Type B pancreatic cell (in vitro differentiated cells): ENCODE measurements around the gene LGMN. TPM values are rescaled to one million over a fixed set of nuclear protein-coding genes. Genes with fewer than 3 reads are reported as not detected.
"Not testable (repeated sequence)": the region's sequence is repeated elsewhere in the genome, so short reads cannot be mapped to it uniquely, and the experiment has no call there.

Source experiments
- DNase-seq: peaks from one replicate; pipeline ENCODE4 v3.0.0; 2021; ENCODE audit warnings: mixed read lengths; ENCODE audit not compliant: unreplicated experiment; ENCODE audit errors: extremely low spot score
- H3K27ac Mint-ChIP-seq: 2 replicates; pipeline ENCODE4 v1.8.0; 2021; ENCODE audit warnings: mild to moderate bottlenecking, mixed read lengths
- H3K27me3 Mint-ChIP-seq: 2 replicates; pipeline ENCODE4 v1.8.0; 2021; ENCODE audit warnings: mixed read lengths
- H3K36me3 Mint-ChIP-seq: 2 replicates; pipeline ENCODE4 v1.8.0; 2021; ENCODE audit warnings: mixed read lengths
- H3K4me1 Mint-ChIP-seq: one replicate; pipeline ENCODE4 v1.8.0; 2021; ENCODE audit warnings: mixed read lengths; ENCODE audit not compliant: unreplicated experiment
- H3K4me3 Mint-ChIP-seq: 2 replicates; pipeline ENCODE4 v1.8.0; 2021; ENCODE audit warnings: mild to moderate bottlenecking, mixed read lengths
- H3K9me3 Mint-ChIP-seq: 2 replicates; pipeline ENCODE4 v1.8.0; 2021; ENCODE audit warnings: mixed read lengths
- total RNA-seq: library from RNA; stranded (reverse); gene quantifications from 2 replicates; pipeline ENCODE4 v1.2.1, GENCODE V29; 2021; ENCODE audit warnings: low replicate concordance
- TF ChIP-seq, protein P1 (sequence below): fragments of 200-600 bp; sonication (generic); conservative IDR thresholded peaks from 2 replicates; pipeline ENCODE4 v1.5.0; 2021; ENCODE audit warnings: antibody characterized with exemption, mild to moderate bottlenecking

Gene LGMN
- total RNA-seq, 1 donor from 2014 or later = 71.2 TPM

DNA sequence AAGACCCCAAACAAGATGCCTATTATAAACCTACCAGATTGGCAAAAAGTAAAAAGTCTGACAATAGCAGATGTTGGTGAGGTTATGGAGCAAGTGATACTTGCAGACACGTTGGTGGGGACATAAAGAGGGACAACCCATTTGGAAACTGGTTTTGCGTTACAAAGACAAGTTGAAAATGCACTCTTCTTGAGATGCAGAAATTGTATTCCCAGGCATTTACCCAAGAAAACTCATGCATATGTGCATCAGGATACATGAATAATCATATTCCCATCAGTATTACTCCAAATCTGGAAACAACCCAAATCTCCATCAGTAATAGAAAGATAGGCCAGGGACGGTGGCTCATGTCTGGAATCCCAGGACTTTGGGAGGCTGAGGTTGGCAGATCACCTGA lies 32.9 kb upstream of the LGMN start:
- H3K4me3 Mint-ChIP-seq = no peak overlapping the region
- H3K27ac Mint-ChIP-seq = no peak overlapping the region
- no peaks in the 10 kb centered on the region for H3K36me3 Mint-ChIP-seq
- TF ChIP-seq, protein P1, sequence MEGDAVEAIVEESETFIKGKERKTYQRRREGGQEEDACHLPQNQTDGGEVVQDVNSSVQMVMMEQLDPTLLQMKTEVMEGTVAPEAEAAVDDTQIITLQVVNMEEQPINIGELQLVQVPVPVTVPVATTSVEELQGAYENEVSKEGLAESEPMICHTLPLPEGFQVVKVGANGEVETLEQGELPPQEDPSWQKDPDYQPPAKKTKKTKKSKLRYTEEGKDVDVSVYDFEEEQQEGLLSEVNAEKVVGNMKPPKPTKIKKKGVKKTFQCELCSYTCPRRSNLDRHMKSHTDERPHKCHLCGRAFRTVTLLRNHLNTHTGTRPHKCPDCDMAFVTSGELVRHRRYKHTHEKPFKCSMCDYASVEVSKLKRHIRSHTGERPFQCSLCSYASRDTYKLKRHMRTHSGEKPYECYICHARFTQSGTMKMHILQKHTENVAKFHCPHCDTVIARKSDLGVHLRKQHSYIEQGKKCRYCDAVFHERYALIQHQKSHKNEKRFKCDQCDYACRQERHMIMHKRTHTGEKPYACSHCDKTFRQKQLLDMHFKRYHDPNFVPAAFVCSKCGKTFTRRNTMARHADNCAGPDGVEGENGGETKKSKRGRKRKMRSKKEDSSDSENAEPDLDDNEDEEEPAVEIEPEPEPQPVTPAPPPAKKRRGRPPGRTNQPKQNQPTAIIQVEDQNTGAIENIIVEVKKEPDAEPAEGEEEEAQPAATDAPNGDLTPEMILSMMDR = no peak
- peaks cover 6% of the 10 kb centered on the region for H3K4me1 Mint-ChIP-seq
- H3K27me3 Mint-ChIP-seq = no peaks in the 10 kb centered on the region
- H3K9me3 Mint-ChIP-seq = no peaks in the 10 kb centered on the region
- DNase-seq = no peak

DNA sequence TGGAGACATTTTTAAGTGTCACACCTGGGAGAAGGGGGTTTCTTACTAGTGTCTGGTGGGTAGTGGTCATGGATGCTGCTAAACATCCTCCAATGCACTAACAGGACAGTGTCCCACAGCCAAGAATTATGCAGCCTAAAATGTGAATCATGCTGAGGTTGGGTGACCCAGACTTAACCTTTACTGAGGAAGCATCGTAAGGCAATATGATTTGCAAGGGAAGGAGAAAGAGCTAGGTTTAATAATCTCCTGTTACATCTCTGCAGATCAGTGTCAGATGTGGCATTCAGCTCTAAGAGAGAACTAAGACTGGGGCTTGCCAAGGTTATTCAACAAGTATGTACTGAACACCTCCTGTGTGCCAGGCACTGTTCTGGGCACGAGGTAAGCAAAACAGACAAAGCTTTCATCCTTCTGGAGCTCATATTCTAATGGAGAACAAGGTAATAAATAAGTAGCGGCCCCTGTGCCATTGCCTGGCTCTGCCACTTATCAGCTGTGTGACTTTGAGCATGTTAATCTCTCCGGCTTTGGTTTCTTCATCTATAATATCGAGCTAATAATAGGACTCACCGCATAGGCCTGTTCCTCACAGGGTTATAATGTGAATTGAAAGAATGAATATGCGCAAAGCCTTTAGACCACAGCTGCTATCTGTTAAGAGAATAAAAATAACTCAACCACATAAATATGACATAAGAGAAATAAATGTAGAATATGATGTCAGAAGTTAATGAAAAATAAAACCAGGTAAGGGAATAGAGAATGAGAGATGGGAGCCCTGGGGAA lies 32.2 kb upstream of the LGMN start:
- Mint-ChIP-seq H3K27me3 (no peaks in the 10 kb centered on the region), H3K4me1 (peaks cover 6% of the 10 kb centered on the region), H3K27ac (no peak overlapping the region), H3K9me3 (no peaks in the 10 kb centered on the region), H3K4me3 (no peak overlapping the region), H3K36me3 (no peaks in the 10 kb centered on the region)
- TF ChIP-seq, protein P1 = no peak
- no peak for DNase-seq

GRCh38 chr14:92778868-92779565 lies 30.6 kb upstream of the LGMN start:
- not testable (repeated sequence) for DNase-seq, H3K9me3 Mint-ChIP-seq, H3K36me3 Mint-ChIP-seq, H3K27me3 Mint-ChIP-seq, H3K4me3 Mint-ChIP-seq, H3K27ac Mint-ChIP-seq, H3K4me1 Mint-ChIP-seq

DNA sequence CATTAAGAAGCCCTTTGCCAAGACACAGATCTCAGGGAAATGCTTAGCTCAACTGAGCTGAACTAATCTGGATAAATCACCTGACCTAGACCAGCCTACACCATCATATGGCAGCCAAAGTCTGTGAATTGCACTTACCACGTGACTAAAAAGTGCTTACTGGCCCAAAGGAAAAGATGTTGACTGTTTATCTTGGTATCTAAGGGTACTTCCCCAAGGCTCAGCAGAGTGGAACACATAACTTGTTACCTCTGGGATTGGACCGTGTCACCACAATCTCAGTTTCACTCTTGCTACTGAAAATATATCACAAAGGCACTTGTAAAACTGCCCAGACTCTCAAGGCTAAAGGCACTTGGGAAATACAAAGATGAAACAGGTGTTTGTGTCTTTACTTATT lies 26.9 kb upstream of the LGMN start:
- not testable (repeated sequence) for H3K27me3 Mint-ChIP-seq, H3K4me1 Mint-ChIP-seq, H3K9me3 Mint-ChIP-seq, H3K4me3 Mint-ChIP-seq, H3K27ac Mint-ChIP-seq, H3K36me3 Mint-ChIP-seq, DNase-seq

- H3K4me3 Mint-ChIP-seq = no peak overlapping the region
- no peaks in the 10 kb centered on the region for H3K36me3 Mint-ChIP-seq
- no peaks in the 10 kb centered on the region for H3K27me3 Mint-ChIP-seq
- no peaks in the 10 kb centered on the region for H3K4me1 Mint-ChIP-seq
- H3K9me3 Mint-ChIP-seq = no peaks in the 10 kb centered on the region
- no peak for DNase-seq
- H3K27ac Mint-ChIP-seq = no peak overlapping the region
- TF ChIP-seq, protein P1 = no peak
Observed at GRCh38 chr14:92774572-92774971, 26.1 kb upstream of the LGMN start.

- Mint-ChIP-seq H3K9me3 (no peaks in the 10 kb centered on the region), H3K4me1 (no peaks in the 10 kb centered on the region), H3K27ac (no peak overlapping the region), H3K36me3 (no peaks in the 10 kb centered on the region), H3K4me3 (no peak overlapping the region), H3K27me3 (no peaks in the 10 kb centered on the region)
- TF ChIP-seq, protein P1 = no peak
- DNase-seq = no peak
Observed at GRCh38 chr14:92770484-92770883, 22.1 kb upstream of the LGMN start.
